Vagina (tissue), 2 donors: Measurements from ENCODE around the gene LRP3. TPM values are rescaled to one million over a fixed set of nuclear protein-coding genes. Genes with fewer than 3 reads are reported as not detected.
"Not testable (repeated sequence)": the region's sequence is repeated elsewhere in the genome, so short reads cannot be mapped to it uniquely, and the experiment has no call there.

Experiments
- DNase-seq, 2 donors: peaks; one replicate each; pipeline ENCODE4 v3.0.0-alpha.2; 2017; ENCODE audit errors: extremely low spot score in 2 of 2
- H3K27ac ChIP-seq: fragments of 200-600 bp; sonication (generic); one replicate; pipeline ENCODE4 v1.5.1; 2019
- H3K27me3 ChIP-seq: fragments of 200-600 bp; sonication (generic); one replicate; pipeline ENCODE4 v1.5.1; 2019
- H3K36me3 ChIP-seq, 2 donors: fragments of 200-600 bp; sonication (generic); one replicate each; pipeline ENCODE4 v1.5.1; 2017 to 2019
- H3K4me1 ChIP-seq: fragments of 200-600 bp; sonication (generic); one replicate; pipeline ENCODE4 v1.5.1; 2019
- H3K4me3 ChIP-seq, 2 donors: fragments of 200-600 bp; sonication (generic); 1 replicate in 1 of 2; 2 replicates in 1 of 2; pipeline ENCODE4 v1.5.1; 2016 to 2019
- H3K9me3 ChIP-seq: fragments of 200-600 bp; sonication (generic); one replicate; pipeline ENCODE4 v1.5.1; 2019
- POLR2A ChIP-seq, 2 donors: fragments of 450-650 bp; IDR thresholded peaks; one replicate each; pipeline ENCODE4 v1.6.1; 2017; ENCODE audit warnings: antibody characterized with exemption in 2 of 2, mild to moderate bottlenecking in 2 of 2, moderate library complexity in 2 of 2
- POLR2AphosphoS5 ChIP-seq, 2 donors: sonication (generic); formaldehyde crosslinking; IDR thresholded peaks; one replicate each; pipeline ENCODE4 v1.9.0; 2017; ENCODE audit warnings: antibody characterized with exemption in 2 of 2, mild to moderate bottlenecking in 2 of 2, low read depth in 1 of 2; ENCODE audit not compliant: insufficient read depth in 1 of 2
- intact Hi-C: fragments of 100-400 bp; cut with DNase I; formaldehyde crosslinking; loops from one replicate; pipeline ENCODE4 v1.15.1; 2023
- total RNA-seq: library from RNA; depleted of rRNA; stranded (reverse); fragments of >200 nt; gene quantifications from one replicate; pipeline ENCODE4 v1.2.3, GENCODE V29; 2016
- TF ChIP-seq, protein P1 (sequence below), 3 experiments: fragments of 450-650 bp in 2 of 3; fragments of 200-600 bp in 1 of 3; sonication (generic) in 1 of 3; IDR thresholded peaks; one replicate each; pipeline ENCODE4 v1.5.1; 2017 to 2019; ENCODE audit warnings: antibody characterized with exemption in 3 of 3, mild to moderate bottlenecking in 2 of 3, moderate library complexity in 2 of 3

LRP3 gene
- total RNA-seq, 1 donor from 2014 or later, result 20.6 TPM

- Histone ChIP-seq H3K27me3 (no peaks in the 10 kb centered on the region), H3K4me3 (no peak overlapping the region), H3K27ac (no peak overlapping the region), H3K36me3 (no peaks in the 10 kb centered on the region), H3K4me1 (no peaks in the 10 kb centered on the region), H3K9me3 (no peaks in the 10 kb centered on the region)
- no peak for DNase-seq
- TF ChIP-seq, protein P1, sequence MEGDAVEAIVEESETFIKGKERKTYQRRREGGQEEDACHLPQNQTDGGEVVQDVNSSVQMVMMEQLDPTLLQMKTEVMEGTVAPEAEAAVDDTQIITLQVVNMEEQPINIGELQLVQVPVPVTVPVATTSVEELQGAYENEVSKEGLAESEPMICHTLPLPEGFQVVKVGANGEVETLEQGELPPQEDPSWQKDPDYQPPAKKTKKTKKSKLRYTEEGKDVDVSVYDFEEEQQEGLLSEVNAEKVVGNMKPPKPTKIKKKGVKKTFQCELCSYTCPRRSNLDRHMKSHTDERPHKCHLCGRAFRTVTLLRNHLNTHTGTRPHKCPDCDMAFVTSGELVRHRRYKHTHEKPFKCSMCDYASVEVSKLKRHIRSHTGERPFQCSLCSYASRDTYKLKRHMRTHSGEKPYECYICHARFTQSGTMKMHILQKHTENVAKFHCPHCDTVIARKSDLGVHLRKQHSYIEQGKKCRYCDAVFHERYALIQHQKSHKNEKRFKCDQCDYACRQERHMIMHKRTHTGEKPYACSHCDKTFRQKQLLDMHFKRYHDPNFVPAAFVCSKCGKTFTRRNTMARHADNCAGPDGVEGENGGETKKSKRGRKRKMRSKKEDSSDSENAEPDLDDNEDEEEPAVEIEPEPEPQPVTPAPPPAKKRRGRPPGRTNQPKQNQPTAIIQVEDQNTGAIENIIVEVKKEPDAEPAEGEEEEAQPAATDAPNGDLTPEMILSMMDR (IDR thresholded peaks at IDR 0.05), result no peak
- no peak for TF ChIP-seq POLR2AphosphoS5 (IDR thresholded peaks at IDR 0.05; ENCODE audit: insufficient read depth in 1 of 2, low read depth in 1 of 2)
- TF ChIP-seq POLR2A (IDR thresholded peaks at IDR 0.05), result no peak
- intact Hi-C loops, result no loop called here
These were observed 13.8 kb downstream of the LRP3 start for GRCh38 chr19:33207903-33208302.

- no peak for DNase-seq
- intact Hi-C loops, result no loop called here
- Histone ChIP-seq H3K27me3 (no peaks in the 10 kb centered on the region), H3K27ac (no peak overlapping the region), H3K4me3 (no peak overlapping the region), H3K9me3 (no peaks in the 10 kb centered on the region), H3K36me3 (no peaks in the 10 kb centered on the region), H3K4me1 (no peaks in the 10 kb centered on the region)
- TF ChIP-seq POLR2AphosphoS5 (IDR thresholded peaks at IDR 0.05; ENCODE audit: insufficient read depth in 1 of 2, low read depth in 1 of 2) (no peak), POLR2A (IDR thresholded peaks at IDR 0.05) (no peak)
- TF ChIP-seq, protein P1 (IDR thresholded peaks at IDR 0.05), result no peak
These were observed 14.3 kb downstream of the LRP3 start for GRCh38 chr19:33208371-33208895.

- Histone ChIP-seq H3K4me3 (no peak overlapping the region), H3K4me1 (no peaks in the 10 kb centered on the region), H3K36me3 (no peaks in the 10 kb centered on the region), H3K9me3 (no peaks in the 10 kb centered on the region), H3K27ac (no peak overlapping the region), H3K27me3 (no peaks in the 10 kb centered on the region)
- intact Hi-C loops, result no loop called here
- TF ChIP-seq POLR2AphosphoS5 (IDR thresholded peaks at IDR 0.05; ENCODE audit: insufficient read depth in 1 of 2, low read depth in 1 of 2), result no peak
- TF ChIP-seq, protein P1 (IDR thresholded peaks at IDR 0.05), result no peak
- TF ChIP-seq POLR2A (IDR thresholded peaks at IDR 0.05), result no peak
- DNase-seq, result no peak
These were observed 15.0 kb downstream of the LRP3 start for GRCh38 chr19:33208904-33209849.

DNA sequence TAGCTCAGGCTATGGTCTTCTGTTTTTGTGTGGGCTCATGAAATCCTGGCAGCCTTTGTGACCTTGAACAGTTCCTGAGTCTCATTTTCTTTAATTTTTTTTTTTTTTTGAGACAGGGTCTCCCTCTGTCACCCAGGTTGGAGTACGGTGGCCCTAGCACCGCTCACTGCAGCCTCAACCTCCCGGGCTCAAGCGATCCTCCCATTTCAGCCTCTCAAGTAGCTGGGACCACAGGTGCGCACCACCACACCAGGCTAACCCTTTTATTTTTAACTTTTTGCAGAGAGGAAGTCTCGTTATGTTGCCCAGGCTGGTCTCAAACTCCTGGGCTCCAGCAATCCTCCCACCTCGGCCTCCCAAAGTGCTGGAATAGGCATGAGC, 15.7 kb downstream of the LRP3 start:
- H3K36me3 ChIP-seq, H3K4me3 ChIP-seq, H3K9me3 ChIP-seq, DNase-seq, H3K27ac ChIP-seq, H3K4me1 ChIP-seq, intact Hi-C loops, H3K27me3 ChIP-seq: not testable (repeated sequence)

DNA sequence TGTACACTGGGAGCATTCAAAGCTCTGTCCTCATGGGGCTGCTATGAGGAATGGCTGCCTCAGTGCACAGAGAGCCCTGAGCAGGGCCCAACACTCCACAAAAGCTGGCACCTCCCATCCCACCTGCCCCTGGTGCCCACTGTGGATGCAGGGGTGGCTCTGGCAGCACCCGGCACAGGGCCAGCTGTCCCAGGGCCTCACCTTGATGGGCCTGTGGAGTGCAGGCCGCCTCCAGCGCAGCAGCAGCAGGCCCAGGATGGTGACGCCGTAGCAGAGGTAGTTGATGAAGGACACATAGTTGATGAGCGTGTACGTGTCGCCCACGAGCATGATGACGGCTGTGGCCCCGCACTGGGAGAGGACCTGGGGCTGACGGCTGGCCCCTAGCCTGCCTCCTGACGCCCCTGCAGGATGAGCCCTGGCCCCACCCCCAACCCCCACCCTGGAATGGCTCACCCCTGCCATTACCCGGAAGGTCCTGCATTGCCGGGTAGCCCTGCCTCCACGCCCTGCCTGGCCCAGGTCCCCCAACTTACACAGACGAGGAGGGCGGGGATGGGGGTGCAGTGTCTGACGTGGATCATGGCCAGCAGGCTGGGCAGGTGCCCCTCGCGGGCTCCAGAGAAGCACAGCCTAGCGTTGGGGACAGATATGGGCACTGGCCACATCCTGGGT, 16.3 kb downstream of the LRP3 start:
- no peaks in the 10 kb centered on the region for H3K36me3 ChIP-seq
- H3K27me3 ChIP-seq, result no peaks in the 10 kb centered on the region
- no peak for TF ChIP-seq POLR2A (IDR thresholded peaks at IDR 0.05)
- TF ChIP-seq, protein P1 (IDR thresholded peaks at IDR 0.05), result no peak
- TF ChIP-seq POLR2AphosphoS5 (IDR thresholded peaks at IDR 0.05; ENCODE audit: insufficient read depth in 1 of 2, low read depth in 1 of 2), result no peak
- H3K4me3 ChIP-seq, result no peak overlapping the region
- no peaks in the 10 kb centered on the region for H3K9me3 ChIP-seq
- no peak overlapping the region for H3K27ac ChIP-seq
- DNase-seq, result no peak
- intact Hi-C loops, result no loop called here
- no peaks in the 10 kb centered on the region for H3K4me1 ChIP-seq
